Loucy (cell line): ENCODE measurements around the gene NANOGP8.

Experiments
- EZH2phosphoT487 ChIP-seq: fragments of 200-600 bp; IDR thresholded peaks from 2 replicates; pipeline ENCODE4 v1.6.1; 2018; ENCODE audit warnings: antibody characterized with exemption, mild to moderate bottlenecking, moderate library complexity, borderline replicate concordance
- TF ChIP-seq, protein P1 (sequence below): fragments of 200-600 bp; sonication (generic); conservative IDR thresholded peaks from 2 replicates; pipeline ENCODE4 v1.5.1; 2014; ENCODE audit warnings: mild to moderate bottlenecking, antibody characterized with exemption, low read length

DNA sequence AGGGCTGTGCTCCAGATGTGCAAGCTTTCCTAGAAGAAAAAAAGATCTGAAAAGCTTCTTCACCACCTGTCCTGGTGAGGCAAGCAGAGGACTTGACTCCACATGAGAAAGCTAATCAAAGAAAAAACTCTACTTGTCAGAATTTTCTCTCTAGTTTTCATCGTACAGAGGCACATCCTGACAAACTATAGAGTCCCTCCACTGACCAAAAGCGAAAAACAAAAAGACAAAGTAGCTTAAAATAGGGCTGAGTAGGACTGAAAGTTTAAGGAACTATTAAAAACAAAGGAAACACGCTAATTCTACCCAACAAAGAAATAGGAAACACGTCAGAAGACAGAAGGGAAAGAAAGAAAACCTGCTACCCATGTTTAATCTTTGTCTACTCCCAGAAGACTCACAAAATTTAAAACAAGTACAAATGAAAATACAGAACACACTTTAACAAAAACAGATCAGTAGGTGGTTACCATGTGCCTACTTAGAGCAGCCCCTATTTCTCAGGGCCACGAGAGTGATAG, 26.5 kb downstream of the NANOGP8 start:
- TF ChIP-seq, protein P1, sequence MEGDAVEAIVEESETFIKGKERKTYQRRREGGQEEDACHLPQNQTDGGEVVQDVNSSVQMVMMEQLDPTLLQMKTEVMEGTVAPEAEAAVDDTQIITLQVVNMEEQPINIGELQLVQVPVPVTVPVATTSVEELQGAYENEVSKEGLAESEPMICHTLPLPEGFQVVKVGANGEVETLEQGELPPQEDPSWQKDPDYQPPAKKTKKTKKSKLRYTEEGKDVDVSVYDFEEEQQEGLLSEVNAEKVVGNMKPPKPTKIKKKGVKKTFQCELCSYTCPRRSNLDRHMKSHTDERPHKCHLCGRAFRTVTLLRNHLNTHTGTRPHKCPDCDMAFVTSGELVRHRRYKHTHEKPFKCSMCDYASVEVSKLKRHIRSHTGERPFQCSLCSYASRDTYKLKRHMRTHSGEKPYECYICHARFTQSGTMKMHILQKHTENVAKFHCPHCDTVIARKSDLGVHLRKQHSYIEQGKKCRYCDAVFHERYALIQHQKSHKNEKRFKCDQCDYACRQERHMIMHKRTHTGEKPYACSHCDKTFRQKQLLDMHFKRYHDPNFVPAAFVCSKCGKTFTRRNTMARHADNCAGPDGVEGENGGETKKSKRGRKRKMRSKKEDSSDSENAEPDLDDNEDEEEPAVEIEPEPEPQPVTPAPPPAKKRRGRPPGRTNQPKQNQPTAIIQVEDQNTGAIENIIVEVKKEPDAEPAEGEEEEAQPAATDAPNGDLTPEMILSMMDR: no peak
- TF ChIP-seq EZH2phosphoT487: no peak
